ENCODE results near the gene MED9. TPM values are rescaled to one million over a fixed set of nuclear protein-coding genes. Genes with fewer than 3 reads are reported as not detected.

Gene MED9
- polyA plus RNA-seq, 1 of the 3 experiments (the other 2 are of a cell fraction), result 10.1 TPM

DNA sequence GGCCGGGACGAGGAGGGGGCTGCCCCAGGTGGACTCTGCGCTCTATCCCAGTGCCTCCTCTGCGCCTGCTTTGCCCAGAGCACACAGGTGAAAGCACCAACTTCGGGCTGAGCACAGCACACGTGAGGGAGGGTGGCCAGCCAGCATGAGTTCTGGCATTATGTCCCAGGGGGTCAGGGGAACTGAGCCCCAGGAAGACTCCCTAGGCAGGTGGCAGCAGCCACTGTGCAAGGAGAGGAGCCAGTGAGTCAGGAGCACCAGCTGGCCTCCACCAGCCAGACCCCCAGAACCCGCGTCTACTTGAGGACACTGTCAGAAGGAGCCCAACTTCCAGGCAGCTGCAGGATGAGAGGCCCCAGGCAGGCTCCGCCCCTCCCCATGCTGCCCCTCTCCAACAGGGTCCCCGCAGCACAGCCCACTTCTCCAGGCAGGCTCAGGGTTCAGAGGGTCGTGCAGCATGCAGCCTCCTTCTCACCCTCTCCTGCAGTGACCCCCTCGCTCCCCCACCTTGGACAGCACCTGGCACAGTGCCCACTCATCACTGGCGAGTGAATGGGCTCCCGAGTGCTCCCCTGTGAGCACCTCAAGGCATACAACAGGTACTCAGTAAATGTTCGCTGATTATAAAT lies 63.6 kb downstream of the MED9 start:
- H3K4me1 ChIP-seq (ENCODE audit: control insufficient read depth in 1 of 2, insufficient read depth in 2 of 2, low read depth in 1 of 2, low read length in 1 of 2), result peaks cover 0 to 74% of the 10 kb centered on the region in 2 experiments; a peak in 2 of 4 replicates
- no peak overlapping the region for H2AFZ ChIP-seq (ENCODE audit: low read depth)
- no peaks in the 10 kb centered on the region for H3K9me2 ChIP-seq
- H4K20me1 ChIP-seq (ENCODE audit: insufficient read depth), result no peaks in the 10 kb centered on the region
- H3K4me3 ChIP-seq (ENCODE audit: low read depth in 2 of 2, low read length in 1 of 2), result no peak overlapping the region
- POLR2A ChIA-PET, result interaction anchor here (1.6 kb wide), 1 partner anchor 44 kb away, joined by 5 read pairs; the partner anchor contains the start of gene RASD1
- TF ChIP-seq TCF12 (IDR thresholded peaks at IDR 0.05), result no peak
- peak; percentile 80 for TF ChIP-seq REST (IDR thresholded peaks at IDR 0.05; ENCODE audit: low read depth, low read length)
- no peak for TF ChIP-seq TEAD4 (IDR thresholded peaks at IDR 0.05; ENCODE audit: borderline replicate concordance, insufficient read depth)
- no peak for TF ChIP-seq JUND (IDR thresholded peaks at IDR 0.05)
- no peak overlapping the region for H3K9ac ChIP-seq
- no peaks in the 10 kb centered on the region for H3K36me3 ChIP-seq (replicated peaks in 1 of 2; ENCODE audit: control insufficient read depth in 1 of 2, insufficient read depth in 2 of 2, low read length in 1 of 2)
- 87% methylated on average over 14 of the region's 15 CpGs for WGBS (ENCODE audit: low lambda C conversion rate)
- DNase-seq, result peak; percentile 55
- peak overlapping the region in 1 of 2 experiments; percentile 86; a peak in 1 of 4 replicates for H3K27ac ChIP-seq (ENCODE audit: low read depth in 2 of 2, low read length in 1 of 2)
- H3K9me3 ChIP-seq, result no peaks in the 10 kb centered on the region
- CTCF ChIA-PET, result interaction anchor here (1.7 to 2.6 kb wide), 3 partner anchors 28 to 44 kb away, joined by 8 to 15 read pairs (median 15); partner anchors contain the start of gene RASD1
- no peaks in the 10 kb centered on the region for H3K27me3 ChIP-seq (ENCODE audit: insufficient read depth)
- no peaks in the 10 kb centered on the region for H3K79me2 ChIP-seq (ENCODE audit: insufficient read depth)
- no peak overlapping the region for H3K4me2 ChIP-seq
- no peaks in the 10 kb centered on the region for H3F3A ChIP-seq (replicated peaks; ENCODE audit: insufficient read depth)

GRCh38 chr17:17540935-17541639 lies 64.3 kb downstream of the MED9 start:
- Histone ChIP-seq H3K9me2 (no peaks in the 10 kb centered on the region), H3K4me3 (ENCODE audit: low read depth in 2 of 2, low read length in 1 of 2) (no peak overlapping the region), H3F3A (replicated peaks; ENCODE audit: insufficient read depth) (no peaks in the 10 kb centered on the region), H3K36me3 (replicated peaks in 1 of 2; ENCODE audit: control insufficient read depth in 1 of 2, insufficient read depth in 2 of 2, low read length in 1 of 2) (no peaks in the 10 kb centered on the region), H3K27me3 (ENCODE audit: insufficient read depth) (no peaks in the 10 kb centered on the region), H3K9me3 (no peaks in the 10 kb centered on the region), H3K4me1 (ENCODE audit: control insufficient read depth in 1 of 2, insufficient read depth in 2 of 2, low read depth in 1 of 2, low read length in 1 of 2) (peaks cover 0 to 76% of the 10 kb centered on the region in 2 experiments; a peak in 2 of 4 replicates), H2AFZ (ENCODE audit: low read depth) (no peak overlapping the region), H3K79me2 (ENCODE audit: insufficient read depth) (no peaks in the 10 kb centered on the region), H3K27ac (ENCODE audit: low read depth in 2 of 2, low read length in 1 of 2) (peak overlapping the region in 1 of 2 experiments; percentile 86; a peak in 2 of 4 replicates), H4K20me1 (ENCODE audit: insufficient read depth) (no peaks in the 10 kb centered on the region), H3K9ac (no peak overlapping the region), H3K4me2 (no peak overlapping the region)
- peak; percentile 65 for DNase-seq
- CTCF ChIA-PET, result interaction anchor here (0.6 to 1.7 kb wide), 4 partner anchors 28 to 186 kb away, joined by 3 to 8 read pairs (median 4); partner anchors contain the start of gene RASD1
- POLR2A ChIA-PET, result interaction anchor here (1.6 kb wide), 1 partner anchor 45 kb away, joined by 5 read pairs; the partner anchor contains the start of gene RASD1
- TF ChIP-seq IRF3 (IDR thresholded peaks at IDR 0.05; ENCODE audit: low read depth, low read length), result no peak
- TF ChIP-seq FOXM1 (IDR thresholded peaks at IDR 0.05; ENCODE audit: low read depth), result no peak
- TF ChIP-seq TEAD4 (IDR thresholded peaks at IDR 0.05; ENCODE audit: borderline replicate concordance, insufficient read depth), result no peak
- TF ChIP-seq RCOR1 (IDR thresholded peaks at IDR 0.05; ENCODE audit: low read length), result no peak
- no peak for TF ChIP-seq ELF1 (IDR thresholded peaks at IDR 0.05)
- 88% methylated on average over 18 of the region's 23 CpGs for WGBS (ENCODE audit: low lambda C conversion rate)
